ENCODE results near the gene DPP8.
"Not testable (repeated sequence)": the region's sequence is repeated elsewhere in the genome, so short reads cannot be mapped to it uniquely, and the experiment has no call there.

DPP8 gene

GRCh38 chr15:65400760-65401610 lies 116.5 kb downstream of the DPP8 start:
- DNase-seq: peak; percentile 67

GRCh38 chr15:65399997-65400396 lies 117.5 kb downstream of the DPP8 start:
- DNase-seq: no peak

GRCh38 chr15:65399001-65399706 lies 118.3 kb downstream of the DPP8 start:
- no peak for DNase-seq

- DNase-seq: not testable (repeated sequence)
Observed at GRCh38 chr15:65398486-65398885, 119.0 kb downstream of the DPP8 start.

- DNase-seq: no peak
Observed at GRCh38 chr15:65396965-65397317, 120.5 kb downstream of the DPP8 start.

- no peak for DNase-seq
Observed at GRCh38 chr15:65396283-65396964, 121.1 kb downstream of the DPP8 start.

- DNase-seq: no peak
Observed at GRCh38 chr15:65395567-65396202, 121.8 kb downstream of the DPP8 start.

GRCh38 chr15:65394936-65395335 lies 122.6 kb downstream of the DPP8 start:
- no peak for DNase-seq

- no peak for DNase-seq
Observed at GRCh38 chr15:65394280-65394789, 123.2 kb downstream of the DPP8 start.

- DNase-seq: no peak
Observed at GRCh38 chr15:65393557-65393956, 123.9 kb downstream of the DPP8 start.

GRCh38 chr15:65393091-65393490 lies 124.4 kb downstream of the DPP8 start:
- no peak for DNase-seq
